ENCODE data around the gene IDE. TPM values are rescaled to one million over a fixed set of nuclear protein-coding genes. Genes with fewer than 3 reads are reported as not detected.

Gene IDE
- total and polyA plus RNA-seq, 2 of the 4 experiments (the other 2 are of a cell fraction) = 9.3 to 27.4 TPM

GRCh38 chr10:92590623-92591549, 17.0 kb upstream of the IDE start:
- peak overlapping the region; percentile 72; the same call in 1 of the 2 replicates for H3K4ac ChIP-seq (ENCODE audit: low read depth, low read length)
- peak overlapping the region; percentile 90 for H3K56ac ChIP-seq (ENCODE audit: extremely low read depth, insufficient read depth, low read length)
- ChIA-PET POLR2A (ENCODE audit: unreplicated experiment) (interaction anchor here (0.6 to 1.0 kb wide), 3 partner anchors 9 to 292 kb away, joined by 3 read pairs; no protein-coding TSS in a partner anchor), CTCF (interaction anchor here (0.5 to 1.5 kb wide), 5 partner anchors 8 to 277 kb away, joined by 3 to 7 read pairs (median 3); partner anchors contain the start of gene IDE)
- dilution Hi-C loops (cut with HindIII; ENCODE audit: low sequenced_read_pairs, unreplicated experiment) = no loop called here
- 44% methylated on average over 6 of the region's 19 CpGs; no CpG with 5 or more reads in 1 of the 2 experiments for WGBS, 2 experiments (ENCODE audit: extremely low coverage in 2 of 2, insufficient read length in 1 of 2)
- H3K14ac ChIP-seq (replicated peaks; ENCODE audit: low read depth, low read length) = peak overlapping the region; percentile 47
- peak overlapping the region; percentile 45; the same call in 1 of the 2 replicates for H3K4me3 ChIP-seq (ENCODE audit: insufficient read depth, low read depth, low read length)
- BruUV-seq (replicated peaks) = no TSS peak
- no peaks in the 10 kb centered on the region for H3K9me1 ChIP-seq (ENCODE audit: insufficient read depth, low read length)
- intact Hi-C loops (cut with micrococcal nuclease) = loop anchor here (2.0 to 5.0 kb wide), 4 partner anchors 54 to 290 kb away; no protein-coding TSS in a partner anchor
- H3K23ac ChIP-seq (ENCODE audit: low read depth, low read length) = no peak overlapping the region; the same call in 1 of the 2 replicates
- H3K18ac ChIP-seq (ENCODE audit: low read depth, low read length) = peak overlapping the region; percentile 2; the same call in 1 of the 2 replicates
- no peaks in the 10 kb centered on the region for H3K27me3 ChIP-seq (ENCODE audit: control insufficient read depth, insufficient read depth, low read length)
- DNase-seq (peak; percentile 69), ATAC-seq (ENCODE audit: low read depth) (no peak)
- H2AFZ ChIP-seq (replicated peaks; ENCODE audit: low read length, poor library complexity) = peak overlapping the region; percentile 79
- H4K5ac ChIP-seq (ENCODE audit: low read depth, low read length) = peak overlapping the region; percentile 56
- in situ Hi-C loops (cut with MboI; ENCODE audit: low sequenced_read_pairs) = no loop called here
- peak overlapping the region; percentile 90 to 98 for H4K8ac ChIP-seq (ENCODE audit: low read depth in 2 of 2, low read length in 2 of 2)
- H3K79me1 ChIP-seq (ENCODE audit: low read depth in 1 of 2, low read length in 2 of 2) = peaks cover 0 to 10% of the 10 kb centered on the region in 2 experiments; a peak in 1 of 4 replicates
- H3K9ac ChIP-seq (ENCODE audit: low read depth, low read length) = peak overlapping the region; percentile 74
- TF ChIP-seq CHD1 (IDR thresholded peaks at IDR 0.05; ENCODE audit: low read depth, low read length) (no peak), NFE2L2 (IDR thresholded peaks at IDR 0.05; ENCODE audit: low read depth, low read length) (no peak), CTCF (conservative IDR thresholded peaks at IDR 0.05; ENCODE audit: low read depth, low read length) (peak; percentile 63), ELK1 (IDR thresholded peaks at IDR 0.05; ENCODE audit: borderline replicate concordance, low read depth, low read length) (no peak), POLR2A (IDR thresholded peaks at IDR 0.05; ENCODE audit: low read depth, low read length) (no peak), SMC3 (IDR thresholded peaks at IDR 0.05; ENCODE audit: low read depth, low read length) (peak; percentile 57), MXI1 (IDR thresholded peaks at IDR 0.05; ENCODE audit: borderline replicate concordance, low read depth, low read length) (no peak), RAD21 (IDR thresholded peaks at IDR 0.05; ENCODE audit: low read length) (peak; percentile 57), MAZ (IDR thresholded peaks at IDR 0.05; ENCODE audit: borderline replicate concordance, low read depth, low read length) (peak; percentile 85), MAFK (IDR thresholded peaks at IDR 0.05; ENCODE audit: low read depth, low read length) (no peak), RCOR1 (IDR thresholded peaks at IDR 0.05; ENCODE audit: insufficient replicate concordance, low read length) (no peak)
- H2BK120ac ChIP-seq (ENCODE audit: low read depth, low read length) = no peak overlapping the region
- peak overlapping the region; percentile 58 for H2AK9ac ChIP-seq (replicated peaks; ENCODE audit: low read depth, low read length, poor library complexity)
- H3K4me1 ChIP-seq (ENCODE audit: control insufficient read depth, insufficient read depth, low read length) = peaks cover 7% of the 10 kb centered on the region
- H2BK5ac ChIP-seq (ENCODE audit: low read depth, low read length, poor library complexity, severe bottlenecking) = peak overlapping the region; percentile 75
- H3K36me3 ChIP-seq (ENCODE audit: control insufficient read depth, insufficient read depth, low read length) = no peaks in the 10 kb centered on the region
- H3K9me3 ChIP-seq (ENCODE audit: control insufficient read depth, insufficient read depth, low read length) = no peaks in the 10 kb centered on the region
- H2BK20ac ChIP-seq (ENCODE audit: low read depth, low read length) = no peak overlapping the region
- H3K27ac ChIP-seq (ENCODE audit: insufficient read depth, low read length) = peak overlapping the region; percentile 86
- H4K91ac ChIP-seq (ENCODE audit: insufficient read depth, low read depth, low read length) = peak overlapping the region; percentile 52
- peak overlapping the region; percentile 79 for H2AK5ac ChIP-seq (ENCODE audit: low read depth, low read length)
- H3K4me2 ChIP-seq (ENCODE audit: low read depth, low read length) = peak overlapping the region; percentile 69
- H2BK15ac ChIP-seq (ENCODE audit: low read depth, low read length) = peak overlapping the region; percentile 37; the same call in 1 of the 3 replicates
- H4K20me1 ChIP-seq (ENCODE audit: insufficient read depth, low read length) = no peaks in the 10 kb centered on the region
